ENCODE data around the gene MMP23B. TPM values are rescaled to one million over a fixed set of nuclear protein-coding genes. Genes with fewer than 3 reads are reported as not detected.
"Not testable (repeated sequence)": the region's sequence is repeated elsewhere in the genome, so short reads cannot be mapped to it uniquely, and the experiment has no call there.

The MMP23B gene
- total RNA-seq, 8 experiments from 2014 or later = 1.3 to 11.8 (median 2.5) TPM

- H3K4me1 ChIP-seq (replicated peaks in 1 of 2); in situ Hi-C loops (cut with MboI; ENCODE audit: low pct_unique_long_range_greater_than_20kb in 2 of 9, low sequenced_read_pairs in 9 of 9, unreplicated experiment in 9 of 9); H3K27ac ChIP-seq; H3K4me3 ChIP-seq: not testable (repeated sequence)
- peak in 1 of 8 experiments; percentile 27 for ATAC-seq (replicated peaks in 6 of 8)
- no CpG with 5 or more reads among the region's 21 CpGs for WGBS, 10 experiments
These were observed 44.1 kb downstream of the MMP23B start for GRCh38 chr1:1676087-1676486.

GRCh38 chr1:1677718-1678580 lies 46.0 kb downstream of the MMP23B start:
- WGBS, 10 experiments = 86 to 96% (median 92%) methylated on average over 2 to 12 of the region's 39 CpGs; no CpG with 5 or more reads in 4 of the 10 experiments
- no peak overlapping the region for H3K27ac ChIP-seq
- peaks cover 0 to 2% of the 10 kb centered on the region in 2 donors for H3K4me1 ChIP-seq (replicated peaks in 1 of 2)
- H3K4me3 ChIP-seq = no peak overlapping the region
- in situ Hi-C loops (cut with MboI; ENCODE audit: low pct_unique_long_range_greater_than_20kb in 2 of 9, low sequenced_read_pairs in 9 of 9, unreplicated experiment in 9 of 9) = no loop called here
- ATAC-seq (replicated peaks in 6 of 8) = peak in 2 of 8 experiments; percentile 8 to 14

- in situ Hi-C loops (cut with MboI; ENCODE audit: low pct_unique_long_range_greater_than_20kb in 2 of 9, low sequenced_read_pairs in 9 of 9, unreplicated experiment in 9 of 9) = no loop called here
- ATAC-seq (replicated peaks in 6 of 8) = peak in 5 of 8 experiments; percentile 16 to 34 (median 29)
- H3K27ac ChIP-seq = no peak overlapping the region
- peaks cover 0 to 2% of the 10 kb centered on the region in 2 donors for H3K4me1 ChIP-seq (replicated peaks in 1 of 2)
- H3K4me3 ChIP-seq = no peak overlapping the region
- WGBS, 10 experiments = 72 to 100% (median 78%) methylated on average over 1 to 17 of the region's 24 CpGs; no CpG with 5 or more reads in 4 of the 10 experiments
These were observed 46.8 kb downstream of the MMP23B start for GRCh38 chr1:1678581-1679380.

- Histone ChIP-seq H3K4me3 (no peak overlapping the region), H3K4me1 (replicated peaks in 1 of 2) (peaks cover 0 to 2% of the 10 kb centered on the region in 2 donors), H3K27ac (no peak overlapping the region)
- WGBS, 10 experiments = 80 to 100% (median 93%) methylated on average over 1 to 25 of the region's 32 CpGs; no CpG with 5 or more reads in 1 of the 10 experiments
- in situ Hi-C loops (cut with MboI; ENCODE audit: low pct_unique_long_range_greater_than_20kb in 2 of 9, low sequenced_read_pairs in 9 of 9, unreplicated experiment in 9 of 9) = no loop called here
- no peak for ATAC-seq (replicated peaks in 6 of 8)
These were observed 48.3 kb downstream of the MMP23B start for GRCh38 chr1:1680031-1680911.

- H3K27ac ChIP-seq = no peak overlapping the region
- 42 to 100% (median 88%) methylated on average over 1 to 11 of the region's 11 CpGs; no CpG with 5 or more reads in 4 of the 10 experiments for WGBS, 10 experiments
- peak in 2 of 8 experiments; percentile 26 to 54 for ATAC-seq (replicated peaks in 6 of 8)
- in situ Hi-C loops (cut with MboI; ENCODE audit: low pct_unique_long_range_greater_than_20kb in 2 of 9, low sequenced_read_pairs in 9 of 9, unreplicated experiment in 9 of 9) = no loop called here
- peaks cover 0 to 2% of the 10 kb centered on the region in 2 donors for H3K4me1 ChIP-seq (replicated peaks in 1 of 2)
- H3K4me3 ChIP-seq = no peak overlapping the region
These were observed 48.9 kb downstream of the MMP23B start for GRCh38 chr1:1680912-1681273.

- in situ Hi-C loops (cut with MboI; ENCODE audit: low pct_unique_long_range_greater_than_20kb in 2 of 9, low sequenced_read_pairs in 9 of 9, unreplicated experiment in 9 of 9) = no loop called here
- peaks cover 0 to 2% of the 10 kb centered on the region in 2 donors for H3K4me1 ChIP-seq (replicated peaks in 1 of 2)
- H3K4me3 ChIP-seq = no peak overlapping the region
- 84 to 90% (median 86%) methylated on average over 4 to 13 of the region's 26 CpGs; no CpG with 5 or more reads in 6 of the 10 experiments for WGBS, 10 experiments
- H3K27ac ChIP-seq = no peak overlapping the region
- no peak for ATAC-seq (replicated peaks in 6 of 8)
These were observed 51.3 kb downstream of the MMP23B start for GRCh38 chr1:1683104-1683905.

Other genes with a start within 250 kb of the MMP23B start
- gene CCNL2, start 232.8 kb upstream of the MMP23B start, total RNA-seq = 100 to 1,000 TPM in 7 of 8 experiments, 10 to 100 TPM in 1; 99.6 to 392 (median 163) TPM
- gene MRPL20, start 224.9 kb upstream of the MMP23B start, total RNA-seq = 100 to 1,000 TPM; 127 to 221 (median 160) TPM
- gene ANKRD65, start 210.9 kb upstream of the MMP23B start, total RNA-seq = 1 to 10 TPM in 2 of 8 experiments, under 1 TPM in 6; 0.21 to 1.9 (median 0.61) TPM
- gene VWA1, start 196.5 kb upstream of the MMP23B start, total RNA-seq = 10 to 100 TPM in 2 of 8 experiments, 1 to 10 TPM in 5, under 1 TPM in 1; 0.51 to 19.5 (median 5.8) TPM
- 1 to 10 TPM in 2 of 8 experiments, under 1 TPM in 6; 0.38 to 2.1 (median 0.64) TPM for gene ATAD3C, start 182.5 kb upstream of the MMP23B start, total RNA-seq
- gene ATAD3B, start 160.4 kb upstream of the MMP23B start, total RNA-seq = 10 to 100 TPM; 15.2 to 66.0 (median 32.7) TPM
- 10 to 100 TPM; 19.8 to 65.2 (median 35.2) TPM for gene ATAD3A, start 120.0 kb upstream of the MMP23B start, total RNA-seq
- gene TMEM240, start 91.5 kb upstream of the MMP23B start, total RNA-seq = 10 to 100 TPM in 5 of 8 experiments, 1 to 10 TPM in 1, under 1 TPM in 2; 0.61 to 14.0 (median 10.5) TPM
- gene SSU72, start 57.3 kb upstream of the MMP23B start, total RNA-seq = 100 to 1,000 TPM in 2 of 8 experiments, 10 to 100 TPM in 6; 73.2 to 138 (median 95.5) TPM
- gene FNDC10, start 32.0 kb upstream of the MMP23B start, total RNA-seq = 10 to 100 TPM in 1 of 8 experiments, 1 to 10 TPM in 7; 4.6 to 10.3 (median 6.9) TPM
- 10 to 100 TPM; 19.4 to 71.9 (median 41.6) TPM for gene MIB2, start 16.7 kb upstream of the MMP23B start, total RNA-seq
- gene CDK11B, start 26.8 kb downstream of the MMP23B start, total RNA-seq = 10 to 100 TPM; 15.5 to 32.9 (median 23.5) TPM
- 10 to 100 TPM; 35.5 to 98.7 (median 58.9) TPM for gene SLC35E2B, start 60.6 kb downstream of the MMP23B start, total RNA-seq
- 10 to 100 TPM; 17.8 to 44.6 (median 25.1) TPM for gene CDK11A, start 92.2 kb downstream of the MMP23B start, total RNA-seq
- 100 to 1,000 TPM in 1 of 8 experiments, 10 to 100 TPM in 7; 28.6 to 103 (median 41.1) TPM for gene NADK, start 146.3 kb downstream of the MMP23B start, total RNA-seq